ENCODE measurements around the gene VWF. TPM values are rescaled to one million over a fixed set of nuclear protein-coding genes. Genes with fewer than 3 reads are reported as not detected.
A peak's percentile ranks its signal among the peaks of the same experiment; 100 is the strongest.
"Not testable (repeated sequence)": the region's sequence is repeated elsewhere in the genome, so short reads cannot be mapped to it uniquely, and the experiment has no call there.

Gene VWF
- total RNA-seq, 2 donors from 2014 or later = 366 to 375 TPM

DNA sequence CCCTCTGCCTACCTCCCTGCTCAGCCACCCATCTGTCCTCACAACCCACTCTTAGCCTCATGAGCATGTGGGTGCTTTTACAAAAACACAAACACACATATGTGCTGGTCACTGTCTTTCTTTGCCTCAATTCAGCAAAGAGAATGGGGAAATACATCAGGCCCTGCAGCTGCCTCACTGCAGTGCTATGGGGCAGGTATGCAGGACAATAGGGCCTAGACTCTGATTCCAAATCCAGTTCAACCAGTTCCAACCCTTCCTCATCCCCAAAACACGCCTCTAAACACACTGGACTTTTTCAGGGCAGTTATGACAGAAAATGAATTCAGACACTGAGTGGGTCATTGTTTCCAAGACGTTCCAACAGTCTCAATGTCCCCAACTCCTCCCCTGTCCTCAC, 100.4 kb downstream of the VWF start:
- DNase-seq (ENCODE audit: low spot score); intact Hi-C loops (cut with DNase I): not testable (repeated sequence)

DNA sequence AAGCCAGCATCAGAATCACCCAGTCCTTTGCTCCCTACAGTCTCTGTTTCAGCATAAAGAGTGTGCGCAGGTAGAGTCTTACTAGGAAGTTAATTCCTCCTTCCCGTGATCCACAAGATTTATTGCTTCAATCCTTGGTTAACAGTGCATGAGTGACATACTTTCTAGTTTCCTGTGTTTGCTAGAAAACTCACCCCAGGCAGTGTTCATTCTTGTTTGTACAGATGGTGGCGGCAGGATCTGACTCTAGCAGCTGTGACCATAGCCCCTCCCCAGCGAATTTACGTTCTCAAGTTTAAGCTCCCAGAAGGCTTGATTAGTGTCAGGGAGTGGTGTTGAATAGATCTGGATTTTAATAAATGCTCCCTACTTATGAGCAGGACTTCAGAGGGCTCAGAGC, 103.5 kb downstream of the VWF start:
- no peak for DNase-seq (ENCODE audit: low spot score)
- intact Hi-C loops (cut with DNase I) = no loop called here

DNA sequence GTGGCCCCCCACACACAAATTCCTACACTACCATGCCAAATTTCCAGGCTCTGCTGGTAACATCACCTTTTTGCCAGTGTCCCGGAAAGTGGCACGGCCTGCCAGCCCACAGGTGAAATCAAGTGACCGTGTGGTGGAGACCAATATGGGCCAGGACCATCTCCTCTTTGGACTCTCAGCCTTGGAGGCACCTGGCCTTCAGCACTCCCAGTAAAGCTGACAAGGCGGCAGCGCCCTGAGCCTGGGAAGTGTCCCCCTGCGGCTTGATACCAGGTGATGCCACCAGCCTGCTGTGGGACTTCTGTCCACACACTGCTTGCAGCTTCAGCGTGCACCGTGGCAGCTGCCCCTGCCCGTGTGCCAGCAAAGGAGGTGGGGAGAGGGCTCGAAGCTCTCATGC, 104.0 kb downstream of the VWF start:
- DNase-seq (ENCODE audit: low spot score); intact Hi-C loops (cut with DNase I): not testable (repeated sequence)

DNA sequence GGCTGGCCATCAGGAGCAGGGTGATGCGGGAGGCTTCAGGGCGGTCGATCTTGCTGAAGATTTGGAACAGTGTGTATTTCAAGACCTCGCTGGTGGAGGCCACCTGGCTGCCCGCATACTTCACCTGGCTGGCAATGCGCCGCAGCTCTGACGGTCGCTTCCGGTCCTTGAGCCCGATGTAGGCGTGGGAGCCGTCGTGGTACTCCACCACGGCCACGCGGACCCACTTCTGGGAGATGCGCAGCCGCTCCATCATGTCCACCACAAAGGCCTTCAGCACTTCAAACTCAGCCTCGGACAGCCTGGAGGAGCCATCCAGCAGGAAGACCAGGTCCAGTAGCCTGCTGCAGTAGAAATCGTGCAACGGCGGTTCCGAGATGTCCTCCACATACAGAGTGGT, 105.2 kb downstream of the VWF start:
- intact Hi-C loops (cut with DNase I); DNase-seq (ENCODE audit: low spot score): not testable (repeated sequence)

DNA sequence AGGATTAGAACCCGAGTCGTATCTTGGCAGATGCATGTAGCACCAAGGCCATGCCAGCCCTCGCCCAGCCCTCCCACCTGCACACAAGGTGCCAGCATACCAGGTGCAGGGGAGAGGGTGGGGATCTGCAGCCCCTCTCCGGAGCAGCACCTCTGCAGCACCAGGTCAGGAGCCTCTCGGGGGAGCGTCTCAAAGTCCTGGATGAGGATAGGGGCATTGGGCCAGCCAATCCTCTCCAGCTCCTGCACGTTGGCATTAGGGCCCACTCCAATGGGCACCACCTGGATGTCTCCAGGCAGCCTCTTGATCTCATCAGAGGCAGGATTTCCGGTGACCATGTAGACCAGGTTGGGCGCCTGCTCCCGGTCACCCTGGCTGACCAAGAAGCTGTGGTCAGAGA, 106.2 kb downstream of the VWF start:
- DNase-seq (ENCODE audit: low spot score) = no peak
- intact Hi-C loops (cut with DNase I) = no loop called here

DNA sequence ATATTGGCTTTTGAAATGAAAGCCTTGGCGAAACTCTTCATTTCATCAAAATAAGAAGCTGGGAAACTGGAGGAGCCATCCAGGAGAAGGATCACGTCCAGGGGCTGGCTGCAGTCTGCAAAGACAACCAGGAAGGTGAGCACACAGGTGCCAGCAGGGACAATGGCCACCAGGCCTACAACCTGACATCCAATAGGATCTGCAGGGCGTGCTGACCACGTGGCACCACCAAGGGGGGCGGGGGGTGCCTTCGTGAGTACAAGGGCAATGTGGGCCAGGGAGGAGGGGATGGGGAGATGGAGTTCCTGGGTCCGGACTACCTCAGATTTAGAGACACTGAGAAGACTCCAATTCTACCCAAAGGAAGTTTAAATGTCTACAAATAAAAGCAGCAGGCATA, 107.7 kb downstream of the VWF start:
- intact Hi-C loops (cut with DNase I) = no loop called here
- DNase-seq (ENCODE audit: low spot score) = no peak

DNA sequence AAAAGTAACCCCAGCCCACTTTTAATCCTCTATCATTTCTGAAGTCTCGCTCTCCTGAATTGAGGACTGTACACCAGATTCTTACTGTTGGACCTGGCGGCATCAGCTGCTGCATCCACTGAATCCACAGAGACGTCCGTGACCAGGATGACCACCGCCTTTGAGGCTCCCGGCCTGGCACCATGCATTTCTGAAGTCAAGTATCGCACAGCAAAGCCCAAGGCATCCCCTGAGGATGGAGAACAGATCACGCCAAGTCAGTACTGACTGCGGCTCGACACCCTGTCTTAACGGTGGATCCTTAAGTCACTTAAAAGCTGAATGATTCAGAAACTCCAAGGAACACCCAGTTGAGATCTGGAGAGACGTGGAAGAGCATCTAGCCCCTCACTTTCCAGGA, 108.5 kb downstream of the VWF start:
- DNase-seq (ENCODE audit: low spot score); intact Hi-C loops (cut with DNase I): not testable (repeated sequence)

DNA sequence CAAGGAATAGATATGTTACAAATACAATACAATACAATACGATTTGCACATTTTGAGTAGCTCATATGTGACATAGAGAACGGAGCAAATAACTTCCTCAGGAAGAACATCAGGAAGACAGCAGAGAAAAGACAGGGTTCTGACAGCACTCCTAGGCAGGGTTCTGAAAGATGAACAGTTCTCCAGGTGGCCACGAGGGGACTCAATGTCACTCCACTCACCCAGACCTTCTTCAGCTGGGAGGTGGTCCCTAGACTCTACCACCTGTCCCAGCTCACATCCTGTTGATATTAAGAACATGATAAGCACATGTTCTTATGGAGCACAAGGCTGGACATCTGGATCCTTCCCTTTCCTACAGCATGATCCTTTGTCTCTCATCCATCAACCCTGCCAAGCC, 109.2 kb downstream of the VWF start:
- intact Hi-C loops (cut with DNase I); DNase-seq (ENCODE audit: low spot score): not testable (repeated sequence)

DNA sequence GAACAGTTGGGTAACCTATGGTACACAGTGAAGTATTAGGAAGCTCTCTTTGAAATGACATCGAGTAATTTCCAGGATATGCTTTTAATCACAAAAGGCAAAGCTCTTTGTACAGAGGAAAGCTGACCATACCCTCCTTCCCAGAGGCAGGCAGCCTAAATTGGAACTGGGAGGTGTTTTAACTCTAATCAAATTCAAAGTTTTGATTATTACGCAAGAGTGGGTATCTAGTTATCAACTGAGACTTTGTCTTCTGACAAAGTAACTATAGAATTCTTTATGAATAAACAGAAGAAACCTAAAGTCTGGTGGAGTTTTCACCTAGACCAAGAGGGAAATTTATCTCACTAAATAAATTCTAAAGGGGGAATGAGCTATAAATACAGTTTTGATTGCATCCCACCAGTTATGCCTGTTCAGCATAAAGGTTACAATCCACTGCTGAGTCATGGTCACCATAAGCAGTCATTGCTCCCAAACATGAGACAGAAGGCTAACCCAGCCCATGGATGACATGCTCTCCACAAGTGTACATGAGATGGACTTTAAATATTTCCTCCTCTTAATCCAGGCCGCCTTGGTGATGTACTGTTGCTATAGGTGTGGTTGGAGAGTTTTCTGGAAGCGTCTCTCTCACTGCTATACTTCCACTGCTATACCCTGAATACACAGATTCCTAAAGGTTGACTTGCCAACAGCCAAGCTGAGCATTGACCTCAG, 113.7 kb downstream of the VWF start:
- intact Hi-C loops (cut with DNase I); DNase-seq (ENCODE audit: low spot score): not testable (repeated sequence)

DNA sequence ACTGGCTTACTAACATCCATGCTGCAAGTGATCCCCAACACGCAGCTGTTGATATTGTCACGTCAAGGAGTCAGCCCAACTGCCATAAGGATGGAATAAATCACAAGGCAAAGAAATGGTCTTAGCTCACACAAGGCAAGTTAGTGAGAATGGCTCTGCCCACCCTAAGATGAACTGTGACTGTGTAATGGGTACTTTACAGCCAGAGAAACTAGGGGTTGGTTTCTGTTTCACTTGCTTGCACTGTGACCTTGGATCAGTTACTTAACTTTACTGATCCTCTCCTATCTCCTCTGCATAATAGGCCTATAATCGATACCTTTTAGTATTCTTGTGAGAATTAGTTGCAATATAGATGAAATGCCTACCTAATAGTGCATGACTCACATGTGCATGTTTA, 127.2 kb downstream of the VWF start:
- DNase-seq (ENCODE audit: low spot score) = no peak
- intact Hi-C loops (cut with DNase I) = no loop called here

DNA sequence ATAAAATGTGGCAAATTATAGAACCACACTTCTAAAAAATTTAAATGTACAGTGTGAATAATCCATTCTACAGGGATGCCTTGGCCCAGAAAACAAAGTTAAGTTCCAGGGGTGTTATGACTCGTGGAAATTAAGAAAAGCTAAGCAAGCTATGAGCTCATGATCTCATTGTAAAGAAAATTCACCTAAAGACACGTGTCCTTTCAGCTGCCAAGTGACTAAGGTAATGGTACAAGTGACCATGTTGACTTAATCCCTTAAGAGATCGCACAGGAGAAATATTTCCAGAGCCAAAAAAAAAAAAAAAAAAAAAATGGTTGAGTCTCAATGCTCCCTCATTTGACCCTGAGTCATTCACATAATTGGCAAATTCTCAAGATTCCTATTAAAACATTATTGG, 128.0 kb downstream of the VWF start:
- DNase-seq (ENCODE audit: low spot score) = no peak
- intact Hi-C loops (cut with DNase I) = no loop called here

DNA sequence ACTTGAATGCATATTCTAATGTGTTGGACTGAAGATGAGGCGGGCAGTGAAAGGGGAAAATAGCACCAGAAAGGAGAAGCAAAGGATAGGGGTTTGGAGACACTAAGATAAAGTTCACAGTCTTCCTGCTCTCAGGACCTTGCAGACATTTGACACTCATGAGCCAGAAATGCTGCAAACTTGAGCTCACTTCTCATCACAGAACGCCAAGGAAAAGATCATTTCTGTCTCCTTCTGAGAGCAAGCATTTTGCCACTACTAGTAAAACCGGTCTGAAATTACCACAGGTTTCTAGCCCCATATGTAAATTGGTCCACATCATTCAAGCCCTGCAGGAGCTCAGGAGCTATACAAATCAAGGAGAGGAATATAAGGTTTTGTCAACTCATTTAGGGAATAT, 134.8 kb downstream of the VWF start:
- DNase-seq (ENCODE audit: low spot score) = no peak
- intact Hi-C loops (cut with DNase I) = loop anchor here (5.0 to 10.0 kb wide), 3 partner anchors 48 to 295 kb away; no protein-coding TSS in a partner anchor

DNA sequence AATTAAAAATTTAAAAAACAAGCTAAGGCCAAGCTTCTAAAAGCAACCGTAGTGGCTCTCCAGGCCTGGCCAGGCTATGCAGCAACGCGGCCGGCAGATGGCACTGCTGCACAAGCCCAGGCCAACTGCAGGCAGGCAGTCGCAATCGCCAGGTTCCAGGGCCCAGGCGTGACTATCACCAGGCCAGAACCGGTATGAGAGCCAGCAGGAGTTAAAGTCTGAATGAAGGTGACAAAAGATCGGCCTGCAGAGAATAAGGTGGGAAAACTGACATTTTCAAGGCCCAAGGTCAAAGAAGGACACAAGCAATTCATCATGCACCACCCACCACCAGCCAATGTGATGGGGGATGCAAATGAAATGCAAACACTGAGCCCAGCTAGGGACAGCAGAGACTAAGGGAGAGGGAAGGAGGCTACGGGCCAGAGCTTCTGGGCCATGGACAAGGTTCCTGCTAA, 135.8 kb downstream of the VWF start:
- DNase-seq (ENCODE audit: low spot score) = peak; percentile 93
- intact Hi-C loops (cut with DNase I) = loop anchor here (5.0 to 10.0 kb wide), 3 partner anchors 49 to 296 kb away; no protein-coding TSS in a partner anchor

DNA sequence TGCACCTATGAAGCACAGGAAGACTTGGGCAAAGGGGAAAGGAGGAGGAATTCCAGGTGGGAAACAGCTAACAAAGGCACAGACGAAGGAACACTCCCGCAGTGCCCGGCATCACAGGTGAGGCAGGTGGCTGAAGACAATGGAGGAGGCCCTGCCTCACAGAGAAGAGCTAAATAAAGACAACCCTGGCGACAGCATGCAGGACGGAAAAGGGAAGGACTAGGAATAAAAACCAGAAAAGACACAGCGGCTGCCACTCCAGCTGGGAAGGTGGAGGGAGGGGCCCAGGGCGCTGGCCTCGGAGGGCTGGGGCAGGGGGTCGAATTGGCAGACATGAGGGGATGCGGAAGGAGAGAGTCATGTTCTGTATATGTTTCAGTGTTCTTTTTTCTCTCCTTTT, 136.4 kb downstream of the VWF start:
- DNase-seq (ENCODE audit: low spot score) = no peak
- intact Hi-C loops (cut with DNase I) = loop anchor here (5.0 to 10.0 kb wide), 3 partner anchors 49 to 297 kb away; no protein-coding TSS in a partner anchor

DNA sequence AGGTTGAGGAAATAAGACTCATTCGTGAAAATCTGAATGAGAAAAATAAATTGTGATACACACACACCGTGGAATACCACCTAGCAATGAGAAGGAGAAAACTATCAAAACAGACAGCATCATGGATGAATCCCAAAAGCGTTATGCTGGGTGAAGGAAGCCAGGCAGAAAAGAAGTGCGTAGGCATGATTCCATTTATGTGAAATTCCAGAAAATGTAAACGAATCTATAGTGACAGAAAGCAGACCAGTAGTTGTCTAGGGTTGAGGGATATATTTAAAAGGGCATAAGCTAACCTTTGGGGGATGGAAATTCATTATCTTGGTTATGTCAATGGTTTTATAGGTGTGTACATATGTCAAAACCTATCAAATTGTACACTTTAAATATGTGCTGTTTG, 136.9 kb downstream of the VWF start:
- intact Hi-C loops (cut with DNase I) = loop anchor here (5.0 to 10.0 kb wide), 3 partner anchors 50 to 297 kb away; no protein-coding TSS in a partner anchor
- DNase-seq (ENCODE audit: low spot score) = no peak

DNA sequence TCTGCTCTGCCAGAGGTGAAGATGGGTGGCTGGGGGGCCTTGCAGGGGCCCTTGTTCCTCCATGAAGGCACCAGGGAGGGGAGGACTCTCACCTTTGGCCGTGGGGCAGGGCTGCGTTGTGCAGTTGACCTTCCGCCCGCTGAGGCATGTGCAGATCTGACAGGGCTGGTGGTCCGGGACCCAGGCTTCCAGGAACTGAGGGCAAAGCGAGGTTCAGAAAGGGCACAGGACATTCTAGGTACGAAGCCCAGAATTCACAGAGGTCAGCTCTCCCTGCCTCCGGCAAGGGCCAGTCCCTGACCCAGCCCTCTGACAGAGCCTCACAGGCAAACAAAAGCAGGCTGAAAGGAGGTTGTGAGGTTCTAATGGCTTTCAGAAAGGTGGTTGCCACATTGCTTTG, 139.0 kb downstream of the VWF start:
- intact Hi-C loops (cut with DNase I) = loop anchor here (2.0 to 10.0 kb wide), 4 partner anchors 52 to 299 kb away; no protein-coding TSS in a partner anchor
- DNase-seq (ENCODE audit: low spot score) = no peak

DNA sequence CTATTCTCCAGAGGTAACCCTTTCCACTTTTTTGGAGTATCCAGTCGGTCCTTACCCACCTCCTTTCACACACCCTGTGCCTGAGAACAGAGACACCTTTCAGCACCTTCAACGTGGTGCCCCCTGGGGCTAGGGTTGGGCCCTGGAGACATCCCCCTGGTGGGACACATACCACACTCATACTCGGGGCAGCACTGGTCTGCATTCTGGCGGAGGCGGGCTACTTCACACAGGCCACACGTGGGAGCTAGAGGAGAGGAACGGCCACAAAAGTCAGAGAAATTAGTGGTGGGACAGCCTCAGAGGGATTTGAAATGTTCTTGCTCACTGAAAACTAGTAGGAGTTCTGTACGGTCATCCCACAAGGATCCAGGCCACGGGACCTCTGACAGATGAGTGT, 139.6 kb downstream of the VWF start:
- no peak for DNase-seq (ENCODE audit: low spot score)
- intact Hi-C loops (cut with DNase I) = loop anchor here (2.0 to 10.0 kb wide), 4 partner anchors 52 to 300 kb away; no protein-coding TSS in a partner anchor

DNA sequence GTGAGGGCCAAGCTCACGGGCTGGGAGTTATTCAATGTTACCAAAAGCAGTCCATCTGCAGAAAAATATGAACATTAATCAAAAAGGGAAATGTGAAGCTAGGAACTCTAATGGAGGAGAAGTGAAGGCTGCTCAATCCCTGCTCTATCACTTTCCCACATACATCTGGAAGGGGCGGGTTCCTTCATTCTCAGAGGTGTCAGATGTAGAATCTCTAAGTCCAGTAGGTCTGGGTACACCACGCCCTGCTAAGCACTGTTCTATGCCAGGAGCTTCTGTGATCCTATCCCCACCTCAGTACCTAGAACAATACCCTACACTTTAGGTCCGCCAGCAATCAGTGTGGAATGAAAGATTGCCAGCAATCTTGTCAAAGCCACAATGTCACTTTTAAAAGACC, 142.4 kb downstream of the VWF start:
- DNase-seq (ENCODE audit: low spot score) = no peak
- intact Hi-C loops (cut with DNase I) = loop anchor here in 1 of 2 donors (10.0 kb wide), 1 partner anchor 303 kb away; no protein-coding TSS in a partner anchor

DNA sequence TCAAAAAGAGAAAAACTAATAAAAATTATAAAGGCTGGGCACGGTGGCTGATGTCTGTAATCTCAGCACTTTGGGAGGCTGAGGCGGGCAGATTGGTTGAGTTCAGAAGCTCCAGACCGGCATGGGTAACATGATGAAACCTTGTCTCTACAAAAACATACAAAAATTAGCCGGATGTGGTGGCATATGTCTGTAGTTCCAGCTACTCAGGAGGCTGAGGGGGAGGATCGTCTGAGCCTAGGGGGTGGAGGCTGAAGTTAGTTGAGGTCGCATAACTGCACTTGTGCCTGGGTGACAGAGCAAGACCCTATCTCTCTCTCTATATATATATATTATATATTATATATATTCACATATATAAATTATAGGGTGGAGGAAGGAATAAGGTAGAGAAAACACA, 146.9 kb downstream of the VWF start:
- intact Hi-C loops (cut with DNase I) = no loop called here
- DNase-seq (ENCODE audit: low spot score) = no peak

DNA sequence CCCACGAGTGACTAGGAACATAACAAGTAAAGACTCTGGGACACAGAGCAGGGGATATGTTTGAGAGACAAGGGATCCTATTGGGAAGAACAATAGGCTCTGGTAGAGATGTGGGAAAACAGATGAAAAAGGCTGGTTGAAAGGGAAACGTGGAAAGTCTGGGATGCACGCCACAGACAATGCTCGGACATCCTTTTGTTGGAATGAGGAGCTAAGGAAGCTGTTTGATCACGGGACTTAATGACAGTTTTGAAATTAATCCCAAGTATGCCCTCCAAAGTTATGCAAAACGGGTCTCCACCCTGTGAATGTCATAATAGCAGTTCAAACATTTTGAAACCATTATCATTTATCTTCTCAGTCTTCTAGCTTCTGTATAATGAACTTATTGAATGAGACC, 147.8 kb downstream of the VWF start:
- intact Hi-C loops (cut with DNase I) = no loop called here
- DNase-seq (ENCODE audit: low spot score) = no peak

DNA sequence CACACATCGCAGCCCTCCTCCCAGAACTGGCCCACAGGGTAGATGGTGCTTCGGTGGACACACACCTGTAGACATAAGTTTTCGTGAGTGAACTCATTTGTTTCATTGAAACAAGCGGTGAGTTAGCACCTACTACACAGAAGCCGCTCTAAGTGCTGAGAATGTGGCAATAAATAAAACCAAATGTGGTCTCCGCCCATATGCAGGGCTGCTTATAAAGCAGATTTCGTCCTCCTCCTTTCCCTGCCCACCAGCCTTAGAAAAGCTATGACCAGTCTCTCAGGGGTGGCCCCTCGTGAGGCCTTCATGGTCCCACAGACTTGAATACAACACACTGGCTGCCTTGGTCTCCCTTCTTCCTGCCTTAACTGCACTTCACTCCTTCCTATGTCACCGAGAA, 148.3 kb downstream of the VWF start:
- DNase-seq (ENCODE audit: low spot score) = no peak
- intact Hi-C loops (cut with DNase I) = no loop called here
